Mucosa of stomach (tissue), 1 donor: ENCODE data around the gene TMEM269.

Experiments used
- H3K27me3 ChIP-seq: one replicate; pipeline ENCODE4 v1.7.0; 2013; ENCODE audit warnings: mild to moderate bottlenecking, low read length; ENCODE audit not compliant: control insufficient read depth, insufficient read depth
- H3K36me3 ChIP-seq: one replicate; pipeline ENCODE4 v1.7.0; 2013; ENCODE audit warnings: low read length; ENCODE audit not compliant: control insufficient read depth, insufficient read depth
- H3K4me1 ChIP-seq: one replicate; pipeline ENCODE4 v1.7.0; 2013; ENCODE audit warnings: mild to moderate bottlenecking, low read length; ENCODE audit not compliant: control insufficient read depth, insufficient read depth
- H3K4me3 ChIP-seq: one replicate; pipeline ENCODE4 v1.7.0; 2013; ENCODE audit warnings: low read length
- H3K9ac ChIP-seq: one replicate; pipeline ENCODE4 v1.7.0; 2013; ENCODE audit warnings: mild to moderate bottlenecking, low read length, moderate library complexity
- H3K9me3 ChIP-seq: one replicate; pipeline ENCODE4 v1.7.0; 2013; ENCODE audit warnings: mild to moderate bottlenecking, low read length, moderate library complexity; ENCODE audit not compliant: control insufficient read depth
- donor health status: Pancreatic carcinoma.

TMEM269 gene

GRCh38 chr1:42848823-42849537 lies 64.2 kb downstream of the TMEM269 start:
- Histone ChIP-seq H3K9ac (no peak overlapping the region), H3K4me3 (no peak overlapping the region), H3K27me3 (no peaks in the 10 kb centered on the region), H3K36me3 (peaks cover 7% of the 10 kb centered on the region), H3K9me3 (no peaks in the 10 kb centered on the region), H3K4me1 (peaks cover 10% of the 10 kb centered on the region)

DNA sequence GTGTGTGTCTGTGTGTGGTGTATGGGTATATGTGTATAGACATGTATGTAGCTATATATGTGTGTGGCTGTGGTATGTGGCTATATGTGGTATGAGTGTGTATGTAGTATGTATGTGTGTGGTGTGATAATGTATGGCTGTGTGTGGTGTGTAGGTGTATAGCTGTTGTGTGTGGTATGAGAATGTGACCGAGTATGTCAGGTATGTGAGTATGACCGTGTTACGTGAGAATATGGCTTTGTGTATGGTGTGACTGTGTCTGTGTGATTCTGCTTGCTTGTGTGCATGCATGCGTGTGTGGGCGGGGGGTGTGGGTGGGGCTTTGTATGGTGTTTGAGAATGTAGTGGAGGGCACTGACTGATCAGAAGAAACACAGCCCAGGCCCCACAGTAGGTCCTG lies 65.2 kb downstream of the TMEM269 start:
- no peak overlapping the region for H3K9ac ChIP-seq
- no peak overlapping the region for H3K4me3 ChIP-seq
- no peaks in the 10 kb centered on the region for H3K27me3 ChIP-seq
- peaks cover 10% of the 10 kb centered on the region for H3K4me1 ChIP-seq
- H3K9me3 ChIP-seq = no peaks in the 10 kb centered on the region
- peaks cover 7% of the 10 kb centered on the region for H3K36me3 ChIP-seq
